Measurements from ENCODE around the gene SAMD11. TPM values are rescaled to one million over a fixed set of nuclear protein-coding genes. Genes with fewer than 3 reads are reported as not detected.
A peak's percentile ranks its signal among the peaks of the same experiment; 100 is the strongest.

The SAMD11 gene
- total RNA-seq, 1 experiment from 2014 or later, result 11.5 TPM

- peak overlapping the region; percentile 19 to 42 for H3K4me3 ChIP-seq (replicated peaks in 1 of 2; ENCODE audit: low read depth in 1 of 2, low read length in 2 of 2)
- ATAC-seq, result no peak
- RAD21 ChIA-PET (ENCODE audit: low non-redundant PET in 1 of 2, low total read pairs in 2 of 2, uncharacterized antibody in 2 of 2, unreplicated experiment in 2 of 2), result interaction anchor here in 1 of 2 experiments (0.6 to 1.1 kb wide), 2 partner anchors 34 to 36 kb away, joined by 3 read pairs; no protein-coding TSS in a partner anchor
- peak overlapping the region; percentile 43; the same call in 1 of the 2 replicates for H3K27ac ChIP-seq (ENCODE audit: low read depth, low read length)
- POLR2A ChIA-PET, result no interaction called here
- intact Hi-C loops (cut with micrococcal nuclease), result loop anchor here (5.0 kb wide), 1 partner anchor 59 kb away; the partner anchor contains the start of gene KLHL17
- no TSS peak for BruUV-seq (replicated peaks)
- H3K9me2 ChIP-seq (ENCODE audit: insufficient read depth), result no peaks in the 10 kb centered on the region
- CTCF ChIA-PET, result no interaction called here
- no peaks in the 10 kb centered on the region for H3K79me2 ChIP-seq (ENCODE audit: insufficient read depth, low read length)
- no peaks in the 10 kb centered on the region for H4K20me1 ChIP-seq (ENCODE audit: insufficient read depth)
- H3K36me3 ChIP-seq (ENCODE audit: control insufficient read depth in 1 of 2, insufficient read depth in 2 of 2, low read length in 2 of 2), result no peaks in the 10 kb centered on the region
- TF ChIP-seq TCF7L2 (IDR thresholded peaks at IDR 0.05; ENCODE audit: borderline replicate concordance, extremely low read depth, insufficient read depth, insufficient read length) (no peak), SRF (IDR thresholded peaks at IDR 0.05; ENCODE audit: low read depth) (no peak), FOSL1 (IDR thresholded peaks at IDR 0.05; ENCODE audit: low read depth) (no peak), EZH2phosphoT487 (IDR thresholded peaks at IDR 0.05; ENCODE audit: borderline replicate concordance) (no peak), ZNF274 (IDR thresholded peaks at IDR 0.05; ENCODE audit: low read depth, low read length) (no peak), CEBPB (IDR thresholded peaks at IDR 0.05; ENCODE audit: low read depth) (no peak), CBX3 (IDR thresholded peaks at IDR 0.05; ENCODE audit: low read depth) (no peak), JUND (IDR thresholded peaks at IDR 0.05) (no peak), ZBTB33 (IDR thresholded peaks at IDR 0.05; ENCODE audit: extremely low read depth, insufficient replicate concordance, low read length) (no peak), POLR2AphosphoS5 (IDR thresholded peaks at IDR 0.05; ENCODE audit: low read depth, low read length) (no peak), RAD21 (IDR thresholded peaks at IDR 0.05; ENCODE audit: low read depth) (no peak), MAX (IDR thresholded peaks at IDR 0.05) (no peak), SIN3A (IDR thresholded peaks at IDR 0.05; ENCODE audit: low read depth) (no peak), EGR1 (IDR thresholded peaks at IDR 0.05; ENCODE audit: low read depth) (no peak)
- no peaks in the 10 kb centered on the region for H3K27me3 ChIP-seq (ENCODE audit: insufficient read depth, low read length)
- H2AFZ ChIP-seq (ENCODE audit: low read depth, low read length, poor library complexity, severe bottlenecking), result no peak overlapping the region
- peak overlapping the region; percentile 72 for H3K4me2 ChIP-seq (ENCODE audit: low read length)
- H3K4me1 ChIP-seq (ENCODE audit: control insufficient read depth in 1 of 2, insufficient read depth in 2 of 2, low read length in 2 of 2), result peaks cover 24 to 40% of the 10 kb centered on the region in 2 experiments
- no peak for DNase-seq (ENCODE audit: low read depth, low spot score)
- peak overlapping the region; percentile 39; the same call in 1 of the 2 replicates for H3K9ac ChIP-seq (ENCODE audit: low read length)
- no peaks in the 10 kb centered on the region for H3K9me3 ChIP-seq (ENCODE audit: control insufficient read depth in 1 of 2, insufficient read depth in 1 of 2, low read depth in 1 of 2, low read length in 2 of 2)
Measured at GRCh38 chr1:903721-904271, 19.9 kb upstream of the SAMD11 start.
